ENCODE data around the gene CDCP1. TPM values are rescaled to one million over a fixed set of nuclear protein-coding genes. Genes with fewer than 3 reads are reported as not detected.
A peak's percentile ranks its signal among the peaks of the same experiment; 100 is the strongest.

CDCP1 gene
- total RNA-seq, 2 donors from 2014 or later = 14.3 to 21.5 TPM

- peaks cover 7% of the 10 kb centered on the region for H3K4me1 ChIP-seq (replicated peaks)
- no peak overlapping the region for H3K27ac ChIP-seq
- TF ChIP-seq POLR2A (IDR thresholded peaks at IDR 0.05) (no peak), POLR2AphosphoS5 (IDR thresholded peaks at IDR 0.05) (no peak)
- TF ChIP-seq, protein P1, sequence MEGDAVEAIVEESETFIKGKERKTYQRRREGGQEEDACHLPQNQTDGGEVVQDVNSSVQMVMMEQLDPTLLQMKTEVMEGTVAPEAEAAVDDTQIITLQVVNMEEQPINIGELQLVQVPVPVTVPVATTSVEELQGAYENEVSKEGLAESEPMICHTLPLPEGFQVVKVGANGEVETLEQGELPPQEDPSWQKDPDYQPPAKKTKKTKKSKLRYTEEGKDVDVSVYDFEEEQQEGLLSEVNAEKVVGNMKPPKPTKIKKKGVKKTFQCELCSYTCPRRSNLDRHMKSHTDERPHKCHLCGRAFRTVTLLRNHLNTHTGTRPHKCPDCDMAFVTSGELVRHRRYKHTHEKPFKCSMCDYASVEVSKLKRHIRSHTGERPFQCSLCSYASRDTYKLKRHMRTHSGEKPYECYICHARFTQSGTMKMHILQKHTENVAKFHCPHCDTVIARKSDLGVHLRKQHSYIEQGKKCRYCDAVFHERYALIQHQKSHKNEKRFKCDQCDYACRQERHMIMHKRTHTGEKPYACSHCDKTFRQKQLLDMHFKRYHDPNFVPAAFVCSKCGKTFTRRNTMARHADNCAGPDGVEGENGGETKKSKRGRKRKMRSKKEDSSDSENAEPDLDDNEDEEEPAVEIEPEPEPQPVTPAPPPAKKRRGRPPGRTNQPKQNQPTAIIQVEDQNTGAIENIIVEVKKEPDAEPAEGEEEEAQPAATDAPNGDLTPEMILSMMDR (IDR thresholded peaks at IDR 0.05) = no peak
Measured at GRCh38 chr3:45140141-45140769, 5.9 kb downstream of the CDCP1 start.

GRCh38 chr3:45139372-45140140, 6.6 kb downstream of the CDCP1 start:
- TF ChIP-seq, protein P1 (IDR thresholded peaks at IDR 0.05) = no peak
- TF ChIP-seq POLR2A (IDR thresholded peaks at IDR 0.05) (no peak), POLR2AphosphoS5 (IDR thresholded peaks at IDR 0.05) (no peak)
- H3K27ac ChIP-seq = peak overlapping the region in 1 of 2 donors; percentile 21
- no peaks in the 10 kb centered on the region for H3K27me3 ChIP-seq (replicated peaks; ENCODE audit: insufficient read depth)
- no peaks in the 10 kb centered on the region for H3K36me3 ChIP-seq
- H3K4me1 ChIP-seq (replicated peaks) = peaks cover 7% of the 10 kb centered on the region
- 69% methylated on average over 6 of the region's 6 CpGs for WGBS
- no peak overlapping the region for H3K4me3 ChIP-seq
- no peak for DNase-seq (ENCODE audit: low spot score)
- H3K9me3 ChIP-seq = no peaks in the 10 kb centered on the region
- intact Hi-C loops (cut with DNase I) = no loop called here

More at GRCh38 chr3:45140141-45140769, 5.9 kb downstream of the CDCP1 start:
- no peak overlapping the region for H3K4me3 ChIP-seq
- no peaks in the 10 kb centered on the region for H3K9me3 ChIP-seq
- intact Hi-C loops (cut with DNase I) = no loop called here
- no peaks in the 10 kb centered on the region for H3K36me3 ChIP-seq
- 72% methylated on average over 8 of the region's 8 CpGs for WGBS
- no peak for DNase-seq (ENCODE audit: low spot score)
- H3K27me3 ChIP-seq (replicated peaks; ENCODE audit: insufficient read depth) = no peaks in the 10 kb centered on the region

- DNase-seq (ENCODE audit: low spot score) = no peak
- H3K4me1 ChIP-seq (replicated peaks) = peaks cover 7% of the 10 kb centered on the region
- no peaks in the 10 kb centered on the region for H3K36me3 ChIP-seq
- H3K9me3 ChIP-seq = no peaks in the 10 kb centered on the region
- TF ChIP-seq POLR2AphosphoS5 (IDR thresholded peaks at IDR 0.05) = peak; percentile 49
- no peak for TF ChIP-seq POLR2A (IDR thresholded peaks at IDR 0.05)
- H3K4me3 ChIP-seq = no peak overlapping the region
- 70% methylated on average over 5 of the region's 5 CpGs for whole genome bisulfite sequencing
- peak overlapping the region in 1 of 2 donors; percentile 14 for H3K27ac ChIP-seq
- no peaks in the 10 kb centered on the region for H3K27me3 ChIP-seq (replicated peaks; ENCODE audit: insufficient read depth)
- intact Hi-C loops (cut with DNase I) = no loop called here
Measured at GRCh38 chr3:45137656-45138181, 8.5 kb downstream of the CDCP1 start.

DNA sequence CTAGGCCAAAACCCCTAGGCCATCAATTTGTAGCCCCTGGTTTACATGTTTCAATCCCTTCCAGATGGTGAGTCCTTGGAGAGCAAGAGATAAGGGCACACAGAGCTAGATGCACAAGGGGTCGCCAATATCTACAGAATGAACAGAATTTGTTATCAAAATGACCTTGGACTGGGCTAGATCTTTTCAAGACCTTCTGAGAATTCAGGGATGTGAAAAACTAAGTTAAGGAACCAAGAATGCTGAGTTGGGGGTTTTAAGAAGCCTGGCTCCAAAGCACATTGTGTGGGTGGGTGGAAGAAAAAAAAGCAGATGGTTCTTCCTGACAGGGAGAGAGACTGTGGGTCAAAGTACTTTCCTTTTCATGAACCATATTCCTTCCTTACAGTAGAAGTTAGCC, 10.2 kb downstream of the CDCP1 start:
- TF ChIP-seq POLR2A (IDR thresholded peaks at IDR 0.05) = no peak
- TF ChIP-seq, protein P1 (IDR thresholded peaks at IDR 0.05) = no peak
- no peak for TF ChIP-seq POLR2AphosphoS5 (IDR thresholded peaks at IDR 0.05)
- H3K9me3 ChIP-seq = no peaks in the 10 kb centered on the region
- WGBS = 89% methylated on average over 1 of the region's 1 CpG
- intact Hi-C loops (cut with DNase I) = no loop called here
- no peaks in the 10 kb centered on the region for H3K36me3 ChIP-seq
- H3K4me1 ChIP-seq (replicated peaks) = peaks cover 7% of the 10 kb centered on the region
- no peak for DNase-seq (ENCODE audit: low spot score)
- no peak overlapping the region for H3K4me3 ChIP-seq
- H3K27ac ChIP-seq = no peak overlapping the region
- no peaks in the 10 kb centered on the region for H3K27me3 ChIP-seq (replicated peaks; ENCODE audit: insufficient read depth)

- TF ChIP-seq, protein P1 (IDR thresholded peaks at IDR 0.05) = no peak
- TF ChIP-seq POLR2AphosphoS5 (IDR thresholded peaks at IDR 0.05) (no peak), POLR2A (IDR thresholded peaks at IDR 0.05) (no peak)
- H3K4me3 ChIP-seq = no peak overlapping the region
- H3K9me3 ChIP-seq = no peaks in the 10 kb centered on the region
- intact Hi-C loops (cut with DNase I) = no loop called here
- no peak overlapping the region for H3K27ac ChIP-seq
- H3K36me3 ChIP-seq = no peaks in the 10 kb centered on the region
- WGBS = 92% methylated on average over 5 of the region's 5 CpGs
- DNase-seq (ENCODE audit: low spot score) = no peak
- H3K27me3 ChIP-seq (replicated peaks; ENCODE audit: insufficient read depth) = no peaks in the 10 kb centered on the region
- peaks cover 7% of the 10 kb centered on the region for H3K4me1 ChIP-seq (replicated peaks)
Measured at GRCh38 chr3:45134758-45135521, 11.2 kb downstream of the CDCP1 start.
